H9 (cell line): ENCODE results near the gene TICRR. TPM values are rescaled to one million over a fixed set of nuclear protein-coding genes. Genes with fewer than 3 reads are reported as not detected.

Source experiments
- DNase-seq: peaks from one replicate; pipeline ENCODE4 v3.0.0-alpha.2; 2017
- H2AFZ ChIP-seq: one replicate; pipeline ENCODE4 v1.6.1; 2013; ENCODE audit warnings: mild to moderate bottlenecking, low read length, control low read depth, moderate library complexity
- H2AK5ac ChIP-seq: 2 replicates; pipeline ENCODE4 v1.6.1; 2013; ENCODE audit warnings: low read length, control low read depth, mixed read lengths; ENCODE audit not compliant: insufficient read length
- H2BK120ac ChIP-seq: one replicate; pipeline ENCODE4 v1.6.1; 2013; ENCODE audit warnings: low read depth, mild to moderate bottlenecking, low read length, control low read depth, inconsistent platforms; ENCODE audit not compliant: poor library complexity, severe bottlenecking
- H2BK12ac ChIP-seq: 2 replicates; pipeline ENCODE4 v1.6.1; 2013; ENCODE audit warnings: low read length, control low read depth, mixed read lengths, low read depth; ENCODE audit not compliant: insufficient read length
- H2BK15ac ChIP-seq: 2 replicates; pipeline ENCODE4 v1.6.1; 2013; ENCODE audit warnings: low read depth, low read length, control low read depth
- H2BK20ac ChIP-seq: one replicate; pipeline ENCODE4 v1.6.1; 2013; ENCODE audit warnings: low read depth, mild to moderate bottlenecking, low read length, control low read depth, inconsistent platforms; ENCODE audit not compliant: poor library complexity, severe bottlenecking
- H2BK5ac ChIP-seq: 2 replicates; pipeline ENCODE4 v1.6.1; 2013; ENCODE audit warnings: low read length, control low read depth, mixed read lengths; ENCODE audit not compliant: insufficient read length
- H3K14ac ChIP-seq: 2 replicates; pipeline ENCODE4 v1.6.1; 2013; ENCODE audit warnings: low read length, control low read depth; ENCODE audit not compliant: insufficient read depth
- H3K18ac ChIP-seq: 2 replicates; pipeline ENCODE4 v1.6.1; 2013; ENCODE audit warnings: low read depth, mild to moderate bottlenecking, mixed read lengths, low read length, control low read depth; ENCODE audit not compliant: insufficient read length
- H3K23ac ChIP-seq: 2 replicates; pipeline ENCODE4 v1.6.1; 2013; ENCODE audit warnings: low read length, control low read depth, mixed read lengths, low read depth; ENCODE audit not compliant: insufficient read length
- H3K23me2 ChIP-seq: 2 replicates; pipeline ENCODE4 v1.6.1; 2013; ENCODE audit warnings: low read depth, mild to moderate bottlenecking, mixed read lengths, low read length, control low read depth; ENCODE audit not compliant: insufficient read length, poor library complexity, severe bottlenecking
- H3K27ac ChIP-seq: 2 replicates; pipeline ENCODE4 v1.5.1; 2013; ENCODE audit warnings: low read length, control low read depth, mixed read lengths, low read depth; ENCODE audit not compliant: insufficient read length
- H3K27me3 ChIP-seq: 2 replicates; pipeline ENCODE4 v1.6.1; 2013; ENCODE audit warnings: low read length, control low read depth, inconsistent platforms; ENCODE audit not compliant: insufficient read depth
- H3K4ac ChIP-seq: 2 replicates; pipeline ENCODE4 v1.6.1; 2013; ENCODE audit warnings: low read depth, mild to moderate bottlenecking, control low read depth, inconsistent platforms, low read length, moderate library complexity
- H3K4me1 ChIP-seq: 2 replicates; pipeline ENCODE4 v1.6.1; 2013; ENCODE audit warnings: low read length, control low read depth, inconsistent platforms; ENCODE audit not compliant: insufficient read depth
- H3K4me2 ChIP-seq: 2 replicates; pipeline ENCODE4 v1.6.1; 2013; ENCODE audit warnings: low read length, control low read depth, mixed read lengths; ENCODE audit not compliant: insufficient read length, insufficient read depth
- H3K56ac ChIP-seq: 2 replicates; pipeline ENCODE4 v1.6.1; 2013; ENCODE audit warnings: low read depth, mild to moderate bottlenecking, mixed read lengths, low read length, control low read depth; ENCODE audit not compliant: insufficient read length
- H3K79me1 ChIP-seq: 2 replicates; pipeline ENCODE4 v1.6.1; 2013; ENCODE audit warnings: low read depth, mild to moderate bottlenecking, moderate library complexity, low read length, control low read depth, inconsistent platforms; ENCODE audit not compliant: insufficient read depth, poor library complexity, severe bottlenecking
- H3K79me2 ChIP-seq: 2 replicates; pipeline ENCODE4 v1.6.1; 2013; ENCODE audit warnings: low read length, control low read depth, inconsistent platforms; ENCODE audit not compliant: insufficient read depth
- H3K9ac ChIP-seq: 2 replicates; pipeline ENCODE4 v1.6.1; 2013; ENCODE audit warnings: low read length, control low read depth, mixed read lengths; ENCODE audit not compliant: insufficient read length; ENCODE audit errors: extremely low read depth
- H3K9me3 ChIP-seq: one replicate; pipeline ENCODE4 v1.6.1; 2013; ENCODE audit warnings: low read depth, low read length, inconsistent platforms; ENCODE audit not compliant: control insufficient read depth
- H3T11ph ChIP-seq: one replicate; pipeline ENCODE4 v1.6.1; 2013; ENCODE audit warnings: mild to moderate bottlenecking, low read length, control low read depth, inconsistent platforms
- H4K20me1 ChIP-seq: one replicate; pipeline ENCODE4 v1.6.1; 2013; ENCODE audit not compliant: control insufficient read depth, insufficient read length, insufficient read depth
- H4K5ac ChIP-seq: 2 replicates; pipeline ENCODE4 v1.6.1; 2013; ENCODE audit warnings: low read depth, mild to moderate bottlenecking, mixed read lengths, low read length, control low read depth; ENCODE audit not compliant: insufficient read length
- H4K8ac ChIP-seq: replicated peaks from 2 replicates; pipeline ENCODE4 v1.6.1; 2013; ENCODE audit warnings: low read length, control low read depth, mixed read lengths, low read depth; ENCODE audit not compliant: insufficient read length
- H4K91ac ChIP-seq: 2 replicates; pipeline ENCODE4 v1.6.1; 2013; ENCODE audit warnings: low read depth, mild to moderate bottlenecking, moderate library complexity, mixed read lengths, low read length, control low read depth; ENCODE audit not compliant: insufficient read length
- H3K27ac Mint-ChIP-seq, 3 experiments: 2 replicates in 2 of 3; 3 replicates in 1 of 3; pipeline ENCODE4 v1.8.0; 2020 to 2021; ENCODE audit warnings: mixed read lengths in 3 of 3, mild to moderate bottlenecking in 1 of 3, moderate library complexity in 1 of 3
- H3K27me3 Mint-ChIP-seq: 2 replicates; pipeline ENCODE4 v1.8.0; 2021; ENCODE audit warnings: low read depth, mild to moderate bottlenecking, moderate library complexity, mixed read lengths
- H3K36me3 Mint-ChIP-seq, 3 experiments: 2 replicates in 2 of 3; 3 replicates in 1 of 3; pipeline ENCODE4 v1.8.0; 2020 to 2021; ENCODE audit warnings: low read depth in 3 of 3, mixed read lengths in 3 of 3; ENCODE audit not compliant: insufficient read depth in 1 of 3
- H3K4me1 Mint-ChIP-seq, 2 experiments: 2 replicates each; pipeline ENCODE4 v1.8.0; 2020; ENCODE audit warnings: mixed read lengths in 2 of 2
- H3K4me3 Mint-ChIP-seq, 2 experiments: 2 replicates in 1 of 2; 3 replicates in 1 of 2; pipeline ENCODE4 v1.8.0; 2020 to 2021; ENCODE audit warnings: mild to moderate bottlenecking in 2 of 2, mixed read lengths in 2 of 2, moderate library complexity in 1 of 2
- H3K9me3 Mint-ChIP-seq, 2 experiments: 2 replicates in 1 of 2; 3 replicates in 1 of 2; pipeline ENCODE4 v1.8.0; 2020; ENCODE audit warnings: mild to moderate bottlenecking in 2 of 2, mixed read lengths in 2 of 2, moderate library complexity in 1 of 2
- CTCF ChIP-seq: fragments of 200-600 bp; sonication (generic); conservative IDR thresholded peaks from 3 replicates; pipeline ENCODE4 v1.8.0; 2021; ENCODE audit warnings: antibody characterized with exemption, mild to moderate bottlenecking
- WGBS: extraction: QIAGEN DNeasy Blood & Tissue Kit; methylation state at CpG from one replicate; pipeline ENCODE4 v1.1.7; 2013; ENCODE audit warnings: missing lambda C conversion rate, low lambda C conversion rate, mixed read lengths; ENCODE audit not compliant: insufficient read length; ENCODE audit errors: extremely low coverage; 5-methylcytosine and 5-hydroxymethylcytosine counted together
- total RNA-seq: library from RNA; stranded (reverse); gene quantifications from 2 replicates; pipeline ENCODE4 v1.2.1, GENCODE V29; 2021

Gene TICRR
- total RNA-seq, 1 experiment from 2014 or later: 26.0 TPM

- H3K4ac ChIP-seq: no peak overlapping the region
- H4K20me1 ChIP-seq: no peaks in the 10 kb centered on the region
- no peak overlapping the region for H4K8ac ChIP-seq
- no peak overlapping the region for H3K23ac ChIP-seq
- H3K18ac ChIP-seq: no peak overlapping the region
- H2BK15ac ChIP-seq: no peak overlapping the region
- H4K91ac ChIP-seq: no peak overlapping the region
- H2AFZ ChIP-seq: no peak overlapping the region
- no peak overlapping the region for H2BK5ac ChIP-seq
- no peaks in the 10 kb centered on the region for H3K79me1 ChIP-seq
- Mint-ChIP-seq H3K27ac (no peak overlapping the region), H3K36me3 (peaks cover 16 to 48% (median 40%) of the 10 kb centered on the region in 3 experiments; a peak in 6 of 7 replicates), H3K27me3 (no peaks in the 10 kb centered on the region), H3K9me3 (no peaks in the 10 kb centered on the region), H3K4me3 (no peak overlapping the region), H3K4me1 (peaks cover 3 to 7% of the 10 kb centered on the region in 2 experiments)
- no peaks in the 10 kb centered on the region; the same call in 1 of the 2 replicates for H3K79me2 ChIP-seq
- H3K27ac ChIP-seq: no peak overlapping the region
- H4K5ac ChIP-seq: no peak overlapping the region
- H3K4me1 ChIP-seq: no peaks in the 10 kb centered on the region
- no CpG with 5 or more reads among the region's 37 CpGs for WGBS
- H3T11ph ChIP-seq: no peak overlapping the region
- H3K9me3 ChIP-seq: no peaks in the 10 kb centered on the region
- no peaks in the 10 kb centered on the region for H3K23me2 ChIP-seq
- no peak overlapping the region for H3K14ac ChIP-seq
- no peak overlapping the region for H2AK5ac ChIP-seq
- H2BK120ac ChIP-seq: no peak overlapping the region
- no peak overlapping the region for H3K4me2 ChIP-seq
- no peaks in the 10 kb centered on the region for H3K27me3 ChIP-seq
- DNase-seq: no peak
- H3K56ac ChIP-seq: no peak overlapping the region
- TF ChIP-seq CTCF: no peak
- no peak overlapping the region for H3K9ac ChIP-seq
- H2BK20ac ChIP-seq: no peak overlapping the region
- no peak overlapping the region for H2BK12ac ChIP-seq
Measured at GRCh38 chr15:89649013-89649625, 73.8 kb downstream of the TICRR start.
